ENCODE measurements around the gene PTPRN2.

The PTPRN2 gene

GRCh38 chr7:157688533-157689268, 898.9 kb downstream of the PTPRN2 start:
- H3K4me3 ChIP-seq (ENCODE audit: low read depth, low read length) = no peak overlapping the region
- TF ChIP-seq, protein P1, sequence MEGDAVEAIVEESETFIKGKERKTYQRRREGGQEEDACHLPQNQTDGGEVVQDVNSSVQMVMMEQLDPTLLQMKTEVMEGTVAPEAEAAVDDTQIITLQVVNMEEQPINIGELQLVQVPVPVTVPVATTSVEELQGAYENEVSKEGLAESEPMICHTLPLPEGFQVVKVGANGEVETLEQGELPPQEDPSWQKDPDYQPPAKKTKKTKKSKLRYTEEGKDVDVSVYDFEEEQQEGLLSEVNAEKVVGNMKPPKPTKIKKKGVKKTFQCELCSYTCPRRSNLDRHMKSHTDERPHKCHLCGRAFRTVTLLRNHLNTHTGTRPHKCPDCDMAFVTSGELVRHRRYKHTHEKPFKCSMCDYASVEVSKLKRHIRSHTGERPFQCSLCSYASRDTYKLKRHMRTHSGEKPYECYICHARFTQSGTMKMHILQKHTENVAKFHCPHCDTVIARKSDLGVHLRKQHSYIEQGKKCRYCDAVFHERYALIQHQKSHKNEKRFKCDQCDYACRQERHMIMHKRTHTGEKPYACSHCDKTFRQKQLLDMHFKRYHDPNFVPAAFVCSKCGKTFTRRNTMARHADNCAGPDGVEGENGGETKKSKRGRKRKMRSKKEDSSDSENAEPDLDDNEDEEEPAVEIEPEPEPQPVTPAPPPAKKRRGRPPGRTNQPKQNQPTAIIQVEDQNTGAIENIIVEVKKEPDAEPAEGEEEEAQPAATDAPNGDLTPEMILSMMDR (IDR thresholded peaks at IDR 0.05; ENCODE audit: low read depth, low read length) = no peak

GRCh38 chr7:157687845-157688532, 899.6 kb downstream of the PTPRN2 start:
- H3K4me3 ChIP-seq (ENCODE audit: low read depth, low read length) = no peak overlapping the region
- TF ChIP-seq, protein P1 (IDR thresholded peaks at IDR 0.05; ENCODE audit: low read depth, low read length) = no peak

GRCh38 chr7:157687158-157687557, 900.5 kb downstream of the PTPRN2 start:
- no peak overlapping the region for H3K4me3 ChIP-seq (ENCODE audit: low read depth, low read length)
- TF ChIP-seq, protein P1 (IDR thresholded peaks at IDR 0.05; ENCODE audit: low read depth, low read length) = no peak

DNA sequence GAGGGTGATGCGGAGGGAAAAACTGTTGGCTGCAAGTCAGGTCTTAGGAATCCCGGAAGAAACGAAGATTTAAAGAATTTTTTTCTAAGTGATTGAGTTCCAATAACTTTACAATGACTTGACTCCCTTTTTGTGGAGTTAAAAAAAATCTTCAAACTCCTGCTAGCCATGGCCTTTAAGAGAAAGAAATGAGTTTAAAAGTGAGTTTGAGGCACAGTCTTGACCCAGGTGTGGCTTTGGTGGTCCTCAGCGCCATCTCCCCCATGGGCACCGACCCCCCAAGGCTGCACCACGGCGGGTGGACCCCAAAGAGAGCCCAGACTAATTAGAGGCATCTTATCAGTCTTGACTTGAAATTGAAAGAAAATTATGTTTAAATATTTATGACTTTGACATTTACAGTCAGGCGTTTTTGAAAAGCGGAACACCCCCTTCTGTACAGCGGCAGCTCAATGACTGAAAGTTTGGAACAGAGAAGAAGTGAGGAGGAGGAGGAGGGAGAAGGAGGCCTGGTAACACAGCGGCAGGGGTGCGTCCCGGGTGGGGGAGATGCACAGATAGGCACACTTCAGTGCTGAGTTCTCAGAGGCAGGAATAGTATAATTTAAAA, 901.2 kb downstream of the PTPRN2 start:
- no peak overlapping the region for H3K4me3 ChIP-seq (ENCODE audit: low read depth, low read length)
- TF ChIP-seq, protein P1 (IDR thresholded peaks at IDR 0.05; ENCODE audit: low read depth, low read length) = no peak

- TF ChIP-seq, protein P1 (IDR thresholded peaks at IDR 0.05; ENCODE audit: low read depth, low read length) = no peak
- H3K4me3 ChIP-seq (ENCODE audit: low read depth, low read length) = no peak overlapping the region
Measured at GRCh38 chr7:157685430-157686284, 902.0 kb downstream of the PTPRN2 start.

DNA sequence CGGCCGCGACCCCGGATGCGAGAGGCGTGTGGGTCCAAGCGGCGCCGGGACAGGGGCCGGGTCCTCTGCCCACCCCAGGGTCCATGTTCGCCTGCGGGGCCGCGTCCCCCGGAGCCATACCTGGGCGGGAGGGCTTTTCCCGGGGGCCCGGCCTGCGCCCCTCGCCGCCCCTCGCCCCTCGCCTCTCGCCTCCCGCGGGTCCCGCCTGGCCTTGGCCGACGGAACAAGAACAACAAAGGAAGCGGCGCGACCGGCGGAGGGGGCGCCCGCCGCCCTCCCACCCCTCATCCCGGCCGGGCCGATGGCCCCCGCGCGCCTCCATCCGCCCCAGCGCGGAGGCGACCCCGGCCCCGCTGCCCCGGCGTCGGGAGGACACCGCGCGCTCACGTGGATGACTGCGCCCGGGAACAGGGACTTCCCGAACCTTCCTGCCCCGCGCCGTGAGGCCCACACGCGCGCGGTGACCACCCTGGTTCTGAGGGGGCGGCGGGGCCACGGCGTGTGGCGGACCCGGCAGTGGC, 902.7 kb downstream of the PTPRN2 start:
- TF ChIP-seq, protein P1 (IDR thresholded peaks at IDR 0.05; ENCODE audit: low read depth, low read length) = no peak
- H3K4me3 ChIP-seq (ENCODE audit: low read depth, low read length) = no peak overlapping the region

Data from WI38 (cell line).